CD4-positive, alpha-beta T cell (primary cell): ENCODE results near the gene INKA1. TPM values are rescaled to one million over a fixed set of nuclear protein-coding genes. Genes with fewer than 3 reads are reported as not detected.

Source experiments
- ATAC-seq: fragments of 200-7000 bp; cut with Tn5 transposase; one replicate; pipeline ENCODE4 v1.10.0; 2022; ENCODE audit warnings: mild to moderate bottlenecking; ENCODE audit not compliant: poor library complexity
- CTCF ChIA-PET: fragments of 350-600 bp; sonication (Branson Sonifier 250); formaldehyde crosslinking; loops from one replicate; lab custom pipeline; 2021; ENCODE audit warnings: antibody characterized with exemption, inconsistent platforms; lab: Charles Lee
- POLR2A ChIA-PET: fragments of 350-600 bp; sonication (Branson Sonifier 250); formaldehyde crosslinking; loops from one replicate; lab custom pipeline; 2021; ENCODE audit warnings: antibody characterized with exemption, inconsistent platforms; lab: Charles Lee
- DNase-seq, 14 experiments: peaks; one replicate each; pipeline ENCODE4 v3.0.0-alpha.2; 2013 to 2020; ENCODE audit warnings: mixed read lengths in 2 of 14
- H3K27ac ChIP-seq, 2 donors: one replicate each; pipeline versions ENCODE4 v1.5.1 to v1.7.0; 2013; ENCODE audit warnings: low read length in 2 of 2, low read depth in 1 of 2, mild to moderate bottlenecking in 1 of 2
- H3K27me3 ChIP-seq, 2 experiments: 1 replicate in 1 of 2; 2 replicates in 1 of 2; pipeline versions ENCODE4 v1.6.1 to v1.7.0; 2013; ENCODE audit warnings: low read length in 2 of 2, control low read depth in 1 of 2, mild to moderate bottlenecking in 1 of 2, moderate library complexity in 1 of 2; ENCODE audit not compliant: insufficient read depth in 2 of 2, control insufficient read depth in 1 of 2
- H3K36me3 ChIP-seq: one replicate; pipeline ENCODE4 v1.6.1; 2013; ENCODE audit warnings: low read length, control low read depth; ENCODE audit not compliant: insufficient read depth
- H3K4me1 ChIP-seq: one replicate; pipeline ENCODE4 v1.6.1; 2013; ENCODE audit warnings: low read length, control low read depth; ENCODE audit not compliant: insufficient read depth
- H3K4me3 ChIP-seq: one replicate; pipeline ENCODE4 v1.5.1; 2013; ENCODE audit warnings: mild to moderate bottlenecking, low read length, moderate library complexity
- H3K9me3 ChIP-seq, 2 experiments: 1 replicate in 1 of 2; 2 replicates in 1 of 2; pipeline versions ENCODE4 v1.6.1 to v1.7.0; 2013; ENCODE audit warnings: low read length in 2 of 2, mild to moderate bottlenecking in 2 of 2, control low read depth in 1 of 2, moderate library complexity in 1 of 2; ENCODE audit not compliant: control insufficient read depth in 1 of 2, insufficient read depth in 1 of 2
- H3K27ac Mint-ChIP-seq: one replicate; pipeline ENCODE4 v1.8.0; 2020; ENCODE audit warnings: mixed read lengths
- H3K27me3 Mint-ChIP-seq: one replicate; pipeline ENCODE4 v1.8.0; 2021; ENCODE audit warnings: mixed read lengths
- H3K36me3 Mint-ChIP-seq: one replicate; pipeline ENCODE4 v1.8.0; 2021; ENCODE audit warnings: low read depth, mixed read lengths
- H3K4me1 Mint-ChIP-seq: one replicate; pipeline ENCODE4 v1.8.0; 2021; ENCODE audit warnings: low read depth, mixed read lengths
- H3K4me3 Mint-ChIP-seq: one replicate; pipeline ENCODE4 v1.8.0; 2020; ENCODE audit warnings: mild to moderate bottlenecking, mixed read lengths
- H3K9me3 Mint-ChIP-seq: one replicate; pipeline ENCODE4 v1.8.0; 2020; ENCODE audit warnings: mixed read lengths
- CTCF ChIP-seq: fragments of 200-600 bp; IDR thresholded peaks from one replicate; pipeline ENCODE4 v1.8.0; 2022; ENCODE audit warnings: antibody characterized with exemption, mild to moderate bottlenecking
- intact Hi-C, 2 experiments: fragments of 100-400 bp; cut with DNase I in 1 of 2; cut with micrococcal nuclease in 1 of 2; formaldehyde crosslinking; loops; one replicate each; pipeline versions ENCODE4 v1.15.1 to v1.9.0; 2023 to 2025; cut with DNase I, micrococcal nuclease
- total RNA-seq, 174 experiments: library from RNA in 2 of 174; stranded (reverse) in 2 of 174; gene quantifications; one replicate each; pipeline ENCODE4 v1.2.3 and lab custom pipeline; 2021 to 2026

INKA1 gene
- total RNA-seq, 2 experiments from 2014 or later = 0.85 to 0.87 TPM

DNA sequence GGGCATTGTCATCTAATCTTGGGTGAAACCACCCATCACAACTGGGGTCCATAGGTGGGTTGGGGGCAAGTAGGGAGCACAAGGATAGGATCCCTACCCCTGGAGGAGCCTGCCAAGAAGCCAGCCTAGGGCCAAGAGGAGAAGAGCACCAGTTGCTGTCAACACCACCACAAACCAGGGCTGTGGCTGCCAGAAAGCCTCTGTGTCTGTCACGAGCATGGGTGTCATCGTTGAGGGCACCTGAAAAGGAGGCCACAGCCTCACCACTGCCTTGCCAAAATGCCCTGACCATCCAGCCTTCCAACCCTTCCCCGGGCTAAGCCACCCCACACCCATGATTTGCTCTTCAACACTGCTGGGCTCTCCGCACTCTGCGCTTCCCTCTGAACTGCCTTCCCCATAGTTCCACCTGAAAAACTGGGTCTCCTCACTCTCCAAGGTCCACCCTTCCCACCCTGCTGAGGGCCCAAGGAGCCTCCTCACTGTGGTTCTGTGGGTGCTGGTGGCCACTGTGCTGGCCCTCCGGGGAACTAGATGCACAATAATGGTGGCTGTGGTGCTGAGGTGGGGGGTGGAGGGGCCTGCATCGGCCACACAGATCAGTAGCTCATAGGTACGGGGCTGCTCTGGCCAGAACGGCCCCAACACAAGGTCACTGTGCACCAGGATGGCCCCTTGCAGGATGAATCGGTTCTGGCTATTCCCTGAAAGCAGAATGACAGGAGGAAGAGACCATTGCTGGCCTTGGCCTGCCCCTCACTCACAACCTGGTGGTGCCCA lies 10.5 kb upstream of the INKA1 start:
- no peaks in the 10 kb centered on the region for H3K27me3 Mint-ChIP-seq
- Histone ChIP-seq H3K4me3 (no peak overlapping the region), H3K27me3 (no peaks in the 10 kb centered on the region), H3K36me3 (no peaks in the 10 kb centered on the region), H3K4me1 (peaks cover 6% of the 10 kb centered on the region), H3K9me3 (no peaks in the 10 kb centered on the region), H3K27ac (no peak overlapping the region)
- intact Hi-C loops = no loop called here
- no peak overlapping the region for H3K27ac Mint-ChIP-seq
- peak in 2 of 14 experiments; percentile 6 to 19 for DNase-seq
- TF ChIP-seq CTCF = no peak
- peaks cover 5% of the 10 kb centered on the region for H3K4me1 Mint-ChIP-seq
- no peak overlapping the region for H3K4me3 Mint-ChIP-seq
- H3K9me3 Mint-ChIP-seq = no peaks in the 10 kb centered on the region
- ATAC-seq = no peak
- H3K36me3 Mint-ChIP-seq = peaks cover 3% of the 10 kb centered on the region
- ChIA-PET CTCF (interaction anchor here (0.5 kb wide), 1 partner anchor 745 kb away, joined by 3 read pairs; no protein-coding TSS in a partner anchor), POLR2A (no interaction called here)

GRCh38 chr3:49793486-49794085 lies 9.5 kb upstream of the INKA1 start:
- no peak overlapping the region for H3K4me3 ChIP-seq
- Mint-ChIP-seq H3K4me1 (peaks cover 5% of the 10 kb centered on the region), H3K9me3 (no peaks in the 10 kb centered on the region), H3K27me3 (no peaks in the 10 kb centered on the region), H3K36me3 (peaks cover 3% of the 10 kb centered on the region), H3K27ac (no peak overlapping the region), H3K4me3 (no peak overlapping the region)
- ChIA-PET POLR2A (no interaction called here), CTCF (interaction anchor here (1.1 kb wide), 1 partner anchor 8 kb away, joined by 3 read pairs; no protein-coding TSS in a partner anchor)
- no peak for TF ChIP-seq CTCF
- H3K36me3 ChIP-seq = no peaks in the 10 kb centered on the region
- no peak for ATAC-seq
- no peaks in the 10 kb centered on the region for H3K27me3 ChIP-seq
- DNase-seq = no peak
- peaks cover 6% of the 10 kb centered on the region for H3K4me1 ChIP-seq
- intact Hi-C loops = no loop called here
- no peaks in the 10 kb centered on the region for H3K9me3 ChIP-seq
- H3K27ac ChIP-seq = no peak overlapping the region

- TF ChIP-seq CTCF = no peak
- no peaks in the 10 kb centered on the region for H3K27me3 ChIP-seq
- POLR2A ChIA-PET = no interaction called here
- Mint-ChIP-seq H3K4me3 (no peak overlapping the region), H3K36me3 (peaks cover 3% of the 10 kb centered on the region), H3K4me1 (peaks cover 5% of the 10 kb centered on the region), H3K9me3 (no peaks in the 10 kb centered on the region), H3K27ac (no peak overlapping the region), H3K27me3 (no peaks in the 10 kb centered on the region)
- no peaks in the 10 kb centered on the region for H3K9me3 ChIP-seq
- CTCF ChIA-PET = no interaction called here
- ATAC-seq = no peak
- intact Hi-C loops = no loop called here
- no peak overlapping the region for H3K4me3 ChIP-seq
- no peaks in the 10 kb centered on the region for H3K36me3 ChIP-seq
- no peak for DNase-seq
- no peak overlapping the region for H3K27ac ChIP-seq
- H3K4me1 ChIP-seq = peaks cover 6% of the 10 kb centered on the region
Measured at GRCh38 chr3:49794431-49794830, 8.6 kb upstream of the INKA1 start.
